Keratinocyte (primary cell): ENCODE measurements around the gene NINJ1. TPM values are rescaled to one million over a fixed set of nuclear protein-coding genes. Genes with fewer than 3 reads are reported as not detected.

Source experiments
- DNase-seq: peaks from one replicate; pipeline ENCODE4 v3.0.0-alpha.2; 2011; ENCODE audit warnings: low read depth, missing footprints, low spot score
- FAIRE-seq: peaks from 2 replicates; lab custom pipeline; 2011; peaks lifted over from hg19 to GRCh38; lab: Jason Lieb, UNC
- H2AFZ ChIP-seq: 2 replicates; pipeline ENCODE4 v1.6.0; 2012; ENCODE audit warnings: low read length, control low read depth, inconsistent platforms; ENCODE audit not compliant: control insufficient read depth
- H3K27ac ChIP-seq: 2 replicates; pipeline ENCODE4 v1.5.1; 2011; ENCODE audit warnings: low read length; ENCODE audit not compliant: control insufficient read depth, insufficient read depth
- H3K27me3 ChIP-seq: 3 replicates; pipeline ENCODE4 v1.6.0; 2011; ENCODE audit warnings: low read length; ENCODE audit not compliant: control insufficient read depth, insufficient read depth; ENCODE audit errors: extremely low read depth
- H3K36me3 ChIP-seq, 2 experiments: 2 replicates in 1 of 2; 3 replicates in 1 of 2; pipeline ENCODE4 v1.5.1; 2011; ENCODE audit warnings: low read length in 2 of 2, mild to moderate bottlenecking in 1 of 2; ENCODE audit not compliant: control insufficient read depth in 2 of 2, insufficient read depth in 2 of 2; ENCODE audit errors: extremely low read depth in 1 of 2
- H3K4me1 ChIP-seq: 3 replicates; pipeline ENCODE4 v1.5.1; 2011; ENCODE audit warnings: low read length; ENCODE audit not compliant: control insufficient read depth, insufficient read depth; ENCODE audit errors: extremely low read depth
- H3K4me2 ChIP-seq: 3 replicates; pipeline ENCODE4 v1.6.0; 2011; ENCODE audit warnings: low read depth, low read length; ENCODE audit not compliant: control insufficient read depth, insufficient read depth; ENCODE audit errors: extremely low read depth
- H3K4me3 ChIP-seq, 3 experiments: fragments of 200-600 bp in 1 of 3; sonication (generic) in 1 of 3; 2 replicates in 2 of 3; 3 replicates in 1 of 3; pipeline ENCODE4 v1.5.1; 2011 to 2016; ENCODE audit warnings: low read length in 3 of 3, mild to moderate bottlenecking in 3 of 3, control low read depth in 2 of 3, inconsistent platforms in 1 of 3, low read depth in 1 of 3, mixed read lengths in 1 of 3, mixed run types in 1 of 3, moderate library complexity in 1 of 3; ENCODE audit not compliant: control insufficient read depth in 2 of 3, insufficient read depth in 2 of 3; ENCODE audit errors: extremely low read depth in 1 of 3
- H3K79me2 ChIP-seq: 2 replicates; pipeline ENCODE4 v1.6.0; 2012; ENCODE audit warnings: low read length; ENCODE audit not compliant: control insufficient read depth, insufficient read depth
- H3K9ac ChIP-seq: 3 replicates; pipeline ENCODE4 v1.6.0; 2011; ENCODE audit warnings: low read length; ENCODE audit not compliant: control insufficient read depth, insufficient read depth; ENCODE audit errors: extremely low read depth
- H3K9me1 ChIP-seq: 3 replicates; pipeline ENCODE4 v1.6.0; 2011; ENCODE audit warnings: low read length; ENCODE audit not compliant: control insufficient read depth, insufficient read depth; ENCODE audit errors: extremely low read depth
- H3K9me3 ChIP-seq: 2 replicates; pipeline ENCODE4 v1.5.1; 2012; ENCODE audit warnings: low read depth, low read length; ENCODE audit not compliant: control insufficient read depth
- H4K20me1 ChIP-seq: 3 replicates; pipeline ENCODE4 v1.6.0; 2011; ENCODE audit warnings: low read length; ENCODE audit not compliant: control insufficient read depth, insufficient read depth; ENCODE audit errors: extremely low read depth
- CTCF ChIP-seq, 3 experiments: IDR thresholded peaks in 1 of 3; conservative IDR thresholded peaks in 1 of 3; optimal IDR thresholded peaks in 1 of 3; 2 replicates in 2 of 3; 3 replicates in 1 of 3; pipeline versions ENCODE3 to v1.5.1; 2011; ENCODE audit warnings: low read length in 3 of 3, mild to moderate bottlenecking in 3 of 3, moderate library complexity in 2 of 3, control low read depth in 1 of 3, inconsistent platforms in 1 of 3; ENCODE audit not compliant: insufficient read depth in 2 of 3; ENCODE audit errors: extremely low read depth in 1 of 3
- EZH2 ChIP-seq: IDR thresholded peaks from one replicate; pipeline ENCODE4 v1.6.1; 2012; ENCODE audit warnings: inconsistent platforms, mild to moderate bottlenecking, low read length, moderate library complexity
- dilution Hi-C: fragments of 300-500 bp; cut with MboI; formaldehyde crosslinking; loops from one replicate; pipeline ENCODE4 v1.7.0; 2020; ENCODE audit warnings: low sequenced_read_pairs; ENCODE audit not compliant: extremely low pct_ligation_motif_present
- polyA plus RNA-seq, 5 experiments: library from polyadenylated mRNA; depleted of rRNA in 3 of 5; stranded (reverse) in 3 of 5; stranded (forward) in 1 of 5; unstranded in 1 of 5; fragments of >200 nt; gene quantifications; 1 replicate in 1 of 5; 2 replicates in 3 of 5; 3 replicates in 1 of 5; pipeline versions ENCODE4 v1.2.1 to v1.2.3, GENCODE V29; 2011 to 2012; ENCODE audit warnings: missing spikeins in 2 of 5, low read depth in 1 of 5, low replicate concordance in 1 of 5

The NINJ1 gene
- polyA plus RNA-seq, 1 donor (not counting 4 experiments of a cell fraction or from before 2014, with no cell fraction given) = 7.4 TPM

- TF ChIP-seq CTCF (optimal IDR thresholded peaks at IDR 0.05 in 1 of 3, IDR thresholded peaks at IDR 0.05 in 1 of 3, conservative IDR thresholded peaks at IDR 0.05 in 1 of 3; ENCODE audit: extremely low read depth in 1 of 3, insufficient read depth in 2 of 3, low read length in 3 of 3) = no peak
- dilution Hi-C loops = no loop called here
- H2AFZ ChIP-seq = peak overlapping the region; percentile 73
- peaks cover 4% of the 10 kb centered on the region for H3K9me1 ChIP-seq
- peak overlapping the region; percentile 34 to 56 (median 47) for H3K4me3 ChIP-seq
- H3K36me3 ChIP-seq = no peaks in the 10 kb centered on the region
- H3K4me1 ChIP-seq = peaks cover 35% of the 10 kb centered on the region
- H3K9me3 ChIP-seq = peaks cover 7% of the 10 kb centered on the region
- no peaks in the 10 kb centered on the region for H3K27me3 ChIP-seq
- peak overlapping the region; percentile 74 for H3K9ac ChIP-seq
- H3K79me2 ChIP-seq = peaks cover 16% of the 10 kb centered on the region
- peak overlapping the region; percentile 73 for H3K4me2 ChIP-seq
- FAIRE-seq (no peak), DNase-seq (no peak)
- H3K27ac ChIP-seq = peak overlapping the region; percentile 78
- peaks cover 5% of the 10 kb centered on the region for H4K20me1 ChIP-seq
Measured at GRCh38 chr9:93094658-93095204, 39.3 kb downstream of the NINJ1 start.

- dilution Hi-C loops = no loop called here
- Histone ChIP-seq H3K9ac (no peak overlapping the region), H3K4me1 (peaks cover 28% of the 10 kb centered on the region), H3K36me3 (no peaks in the 10 kb centered on the region), H3K79me2 (peaks cover 10% of the 10 kb centered on the region), H2AFZ (no peak overlapping the region), H3K27me3 (no peaks in the 10 kb centered on the region), H3K9me1 (peaks cover under 1% of the 10 kb centered on the region), H4K20me1 (peaks cover under 1% of the 10 kb centered on the region), H3K4me2 (no peak overlapping the region), H3K27ac (no peak overlapping the region), H3K4me3 (no peak overlapping the region), H3K9me3 (peaks cover 10% of the 10 kb centered on the region)
- no peak for TF ChIP-seq EZH2
- DNase-seq = no peak
- FAIRE-seq = no peak
Measured at GRCh38 chr9:93093877-93094657, 40.0 kb downstream of the NINJ1 start.
